ENCODE results near the gene RRP9.

Gene RRP9

DNA sequence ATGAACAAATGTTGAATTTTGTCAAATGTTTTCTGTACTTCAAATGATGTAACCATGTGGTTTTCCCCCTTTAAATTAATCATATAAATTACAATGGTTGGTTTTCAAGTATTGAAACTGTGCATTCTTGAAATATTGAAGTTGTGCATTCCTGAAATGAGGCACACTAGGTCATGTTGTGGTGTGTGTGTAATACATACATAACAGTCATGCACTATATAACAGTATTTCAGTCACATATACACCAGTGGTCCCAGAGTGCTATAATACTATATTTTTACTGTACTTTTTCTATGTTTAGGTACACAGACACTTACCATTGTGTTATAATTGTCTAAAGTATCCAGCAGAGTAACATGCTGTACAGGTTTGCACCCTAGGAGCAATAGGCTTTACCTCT, 55.3 kb downstream of the RRP9 start:
- no peak for DNase-seq (ENCODE audit: low read depth, low spot score)
- no peak overlapping the region for H3K4me3 ChIP-seq (ENCODE audit: low read length)
